ENCODE results near the gene RBMS1.

The RBMS1 gene

DNA sequence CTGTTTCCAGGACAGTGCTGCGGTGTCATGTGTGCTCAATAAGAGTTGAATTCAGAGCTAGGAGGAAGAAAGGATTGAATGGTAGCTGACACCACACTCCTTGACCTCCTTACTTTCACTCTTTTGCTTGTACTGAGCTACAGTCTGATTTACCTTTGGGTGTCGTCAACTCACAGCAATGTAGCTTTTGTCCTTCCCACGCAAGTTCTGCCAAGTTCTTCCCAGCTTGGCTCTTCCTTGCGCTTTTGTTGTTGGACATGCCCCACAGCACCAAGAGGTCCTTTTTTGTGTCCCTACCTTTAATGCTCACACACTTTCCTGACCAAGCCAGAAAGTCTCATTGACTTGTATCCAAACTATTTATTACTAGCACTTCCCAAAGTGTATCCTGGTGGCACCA, 255.2 kb downstream of the RBMS1 start:
- H3K9me2 ChIP-seq (replicated peaks; ENCODE audit: low read depth, low read length) = no peaks in the 10 kb centered on the region
- no peaks in the 10 kb centered on the region for H3K9me3 ChIP-seq (ENCODE audit: insufficient read depth, low read depth, low read length)
- no peaks in the 10 kb centered on the region for H3F3A ChIP-seq (ENCODE audit: low read depth)
- H3K4me2 ChIP-seq (ENCODE audit: low read depth, low read length, poor library complexity, severe bottlenecking) = no peak overlapping the region
- no peaks in the 10 kb centered on the region for H4K20me1 ChIP-seq (ENCODE audit: insufficient read depth, low read length, poor library complexity, severe bottlenecking)
- no peaks in the 10 kb centered on the region for H3K36me3 ChIP-seq (ENCODE audit: insufficient read depth, low read length)
- no peak for TF ChIP-seq EZH2phosphoT487 (IDR thresholded peaks at IDR 0.05; ENCODE audit: borderline replicate concordance)
- TF ChIP-seq, protein P1, sequence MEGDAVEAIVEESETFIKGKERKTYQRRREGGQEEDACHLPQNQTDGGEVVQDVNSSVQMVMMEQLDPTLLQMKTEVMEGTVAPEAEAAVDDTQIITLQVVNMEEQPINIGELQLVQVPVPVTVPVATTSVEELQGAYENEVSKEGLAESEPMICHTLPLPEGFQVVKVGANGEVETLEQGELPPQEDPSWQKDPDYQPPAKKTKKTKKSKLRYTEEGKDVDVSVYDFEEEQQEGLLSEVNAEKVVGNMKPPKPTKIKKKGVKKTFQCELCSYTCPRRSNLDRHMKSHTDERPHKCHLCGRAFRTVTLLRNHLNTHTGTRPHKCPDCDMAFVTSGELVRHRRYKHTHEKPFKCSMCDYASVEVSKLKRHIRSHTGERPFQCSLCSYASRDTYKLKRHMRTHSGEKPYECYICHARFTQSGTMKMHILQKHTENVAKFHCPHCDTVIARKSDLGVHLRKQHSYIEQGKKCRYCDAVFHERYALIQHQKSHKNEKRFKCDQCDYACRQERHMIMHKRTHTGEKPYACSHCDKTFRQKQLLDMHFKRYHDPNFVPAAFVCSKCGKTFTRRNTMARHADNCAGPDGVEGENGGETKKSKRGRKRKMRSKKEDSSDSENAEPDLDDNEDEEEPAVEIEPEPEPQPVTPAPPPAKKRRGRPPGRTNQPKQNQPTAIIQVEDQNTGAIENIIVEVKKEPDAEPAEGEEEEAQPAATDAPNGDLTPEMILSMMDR (conservative IDR thresholded peaks at IDR 0.05; ENCODE audit: low read length) = no peak
- no peak overlapping the region for H3K4me3 ChIP-seq (ENCODE audit: low read length, poor library complexity, severe bottlenecking)
- no peaks in the 10 kb centered on the region for H3K79me2 ChIP-seq (ENCODE audit: insufficient read depth, low read length)
- H2AFZ ChIP-seq (ENCODE audit: low read length) = no peak overlapping the region
- no peak overlapping the region for H3K9ac ChIP-seq (ENCODE audit: low read depth, low read length, poor library complexity, severe bottlenecking)
- H3K4me1 ChIP-seq (ENCODE audit: insufficient read depth, low read length, poor library complexity, severe bottlenecking) = no peaks in the 10 kb centered on the region
- H3K27me3 ChIP-seq (ENCODE audit: insufficient read depth, low read length, poor library complexity, severe bottlenecking) = no peaks in the 10 kb centered on the region

DNA sequence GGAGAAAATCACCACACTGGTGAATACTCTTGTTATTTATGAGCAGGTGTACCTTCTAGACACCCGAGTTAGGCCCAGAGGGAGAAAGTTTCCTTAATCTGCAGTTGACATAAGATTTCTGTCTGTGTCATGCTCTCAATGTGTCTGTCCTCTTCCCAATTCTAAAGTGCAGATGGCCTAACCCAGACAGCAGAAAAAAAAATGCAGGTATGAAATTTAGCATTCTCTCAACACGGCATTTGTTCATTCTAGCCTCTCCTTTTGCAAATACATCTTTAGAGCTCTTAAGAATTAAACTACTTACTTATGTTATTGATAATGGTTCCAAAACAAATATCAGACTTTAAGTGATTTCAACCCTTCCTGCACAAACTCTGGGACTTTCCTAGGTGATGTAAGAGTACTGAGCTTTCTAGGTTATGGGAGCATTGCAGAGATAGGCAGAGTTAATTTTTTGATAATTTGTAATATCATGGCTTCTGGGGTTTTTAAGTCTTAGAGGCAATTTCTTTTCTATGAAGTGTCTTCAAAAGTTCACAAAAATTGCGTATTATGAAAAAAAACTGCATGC, 260.6 kb downstream of the RBMS1 start:
- Histone ChIP-seq H3K9me3 (ENCODE audit: insufficient read depth, low read depth, low read length) (no peaks in the 10 kb centered on the region), H4K20me1 (ENCODE audit: insufficient read depth, low read length, poor library complexity, severe bottlenecking) (no peaks in the 10 kb centered on the region), H3F3A (ENCODE audit: low read depth) (no peaks in the 10 kb centered on the region), H3K4me2 (ENCODE audit: low read depth, low read length, poor library complexity, severe bottlenecking) (no peak overlapping the region), H3K36me3 (ENCODE audit: insufficient read depth, low read length) (no peaks in the 10 kb centered on the region), H3K27me3 (ENCODE audit: insufficient read depth, low read length, poor library complexity, severe bottlenecking) (no peaks in the 10 kb centered on the region), H3K4me1 (ENCODE audit: insufficient read depth, low read length, poor library complexity, severe bottlenecking) (no peaks in the 10 kb centered on the region), H3K9me2 (replicated peaks; ENCODE audit: low read depth, low read length) (no peaks in the 10 kb centered on the region), H3K9ac (ENCODE audit: low read depth, low read length, poor library complexity, severe bottlenecking) (no peak overlapping the region), H3K4me3 (ENCODE audit: low read length, poor library complexity, severe bottlenecking) (no peak overlapping the region), H3K79me2 (ENCODE audit: insufficient read depth, low read length) (no peaks in the 10 kb centered on the region), H2AFZ (ENCODE audit: low read length) (no peak overlapping the region)
- no peak for TF ChIP-seq EZH2phosphoT487 (IDR thresholded peaks at IDR 0.05; ENCODE audit: borderline replicate concordance)
- TF ChIP-seq, protein P1 (conservative IDR thresholded peaks at IDR 0.05; ENCODE audit: low read length) = no peak

DNA sequence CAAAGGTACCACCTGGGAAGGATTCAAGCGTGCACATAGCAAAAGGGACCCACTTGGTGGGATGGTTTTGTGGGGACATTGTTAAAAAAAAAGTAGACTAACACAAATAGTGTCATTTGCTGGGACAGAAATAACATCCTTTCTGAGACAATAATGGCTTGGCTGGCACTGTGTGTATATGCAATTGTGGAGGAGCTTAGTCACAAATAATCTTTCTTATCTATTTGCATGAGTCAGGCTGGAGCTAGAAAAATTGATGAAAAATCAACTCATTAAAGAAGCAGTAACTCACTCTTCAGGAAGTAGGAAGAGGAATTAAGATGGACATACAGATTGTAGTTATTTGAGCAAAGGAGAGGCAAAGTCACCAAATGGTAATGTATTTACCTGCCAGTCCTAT, 264.0 kb downstream of the RBMS1 start:
- Histone ChIP-seq H3K4me2 (ENCODE audit: low read depth, low read length, poor library complexity, severe bottlenecking) (no peak overlapping the region), H3K9me2 (replicated peaks; ENCODE audit: low read depth, low read length) (no peaks in the 10 kb centered on the region), H3K9ac (ENCODE audit: low read depth, low read length, poor library complexity, severe bottlenecking) (no peak overlapping the region), H4K20me1 (ENCODE audit: insufficient read depth, low read length, poor library complexity, severe bottlenecking) (no peaks in the 10 kb centered on the region), H3F3A (ENCODE audit: low read depth) (no peaks in the 10 kb centered on the region), H3K36me3 (ENCODE audit: insufficient read depth, low read length) (no peaks in the 10 kb centered on the region), H3K4me3 (ENCODE audit: low read length, poor library complexity, severe bottlenecking) (no peak overlapping the region), H3K27me3 (ENCODE audit: insufficient read depth, low read length, poor library complexity, severe bottlenecking) (no peaks in the 10 kb centered on the region), H3K79me2 (ENCODE audit: insufficient read depth, low read length) (no peaks in the 10 kb centered on the region), H3K4me1 (ENCODE audit: insufficient read depth, low read length, poor library complexity, severe bottlenecking) (peaks cover 12% of the 10 kb centered on the region), H2AFZ (ENCODE audit: low read length) (no peak overlapping the region), H3K9me3 (ENCODE audit: insufficient read depth, low read depth, low read length) (no peaks in the 10 kb centered on the region)
- no peak for TF ChIP-seq EZH2phosphoT487 (IDR thresholded peaks at IDR 0.05; ENCODE audit: borderline replicate concordance)
- TF ChIP-seq, protein P1 (conservative IDR thresholded peaks at IDR 0.05; ENCODE audit: low read length) = no peak
